ENCODE data around the gene ESRRA. TPM values are rescaled to one million over a fixed set of nuclear protein-coding genes. Genes with fewer than 3 reads are reported as not detected.

The ESRRA gene
- total RNA-seq, 4 donors from 2014 or later = 65.0 to 93.6 (median 74.3) TPM

DNA sequence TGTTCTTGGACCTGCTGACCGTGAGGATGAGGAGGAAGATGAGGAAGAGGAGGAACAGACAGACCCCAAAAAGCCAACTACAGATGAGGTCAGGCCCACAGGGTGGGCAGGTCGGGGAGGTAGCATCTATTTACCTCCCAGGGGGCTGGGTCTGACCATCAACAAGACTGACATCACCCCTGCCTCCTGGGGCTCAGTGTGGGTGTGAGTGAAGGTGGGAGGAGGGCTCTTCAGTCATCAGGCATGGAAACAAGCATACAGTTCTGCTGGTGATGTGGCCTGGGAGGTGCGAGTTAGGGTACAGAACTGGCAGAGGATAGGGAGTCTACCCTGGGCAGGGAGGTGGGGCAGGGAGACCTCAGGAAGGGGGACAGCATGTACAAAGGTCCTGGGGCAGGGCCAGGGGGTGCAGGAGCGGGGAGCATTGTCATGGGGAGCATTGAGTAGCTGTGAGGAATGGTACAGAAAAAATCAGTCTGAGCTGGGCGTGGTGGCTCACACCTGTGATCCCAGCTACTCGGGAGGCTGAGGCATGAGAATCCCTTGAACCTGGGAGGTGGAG, 45.1 kb upstream of the ESRRA start:
- TF ChIP-seq EP300 (IDR thresholded peaks at IDR 0.05) = no peak
- TF ChIP-seq, protein P1, sequence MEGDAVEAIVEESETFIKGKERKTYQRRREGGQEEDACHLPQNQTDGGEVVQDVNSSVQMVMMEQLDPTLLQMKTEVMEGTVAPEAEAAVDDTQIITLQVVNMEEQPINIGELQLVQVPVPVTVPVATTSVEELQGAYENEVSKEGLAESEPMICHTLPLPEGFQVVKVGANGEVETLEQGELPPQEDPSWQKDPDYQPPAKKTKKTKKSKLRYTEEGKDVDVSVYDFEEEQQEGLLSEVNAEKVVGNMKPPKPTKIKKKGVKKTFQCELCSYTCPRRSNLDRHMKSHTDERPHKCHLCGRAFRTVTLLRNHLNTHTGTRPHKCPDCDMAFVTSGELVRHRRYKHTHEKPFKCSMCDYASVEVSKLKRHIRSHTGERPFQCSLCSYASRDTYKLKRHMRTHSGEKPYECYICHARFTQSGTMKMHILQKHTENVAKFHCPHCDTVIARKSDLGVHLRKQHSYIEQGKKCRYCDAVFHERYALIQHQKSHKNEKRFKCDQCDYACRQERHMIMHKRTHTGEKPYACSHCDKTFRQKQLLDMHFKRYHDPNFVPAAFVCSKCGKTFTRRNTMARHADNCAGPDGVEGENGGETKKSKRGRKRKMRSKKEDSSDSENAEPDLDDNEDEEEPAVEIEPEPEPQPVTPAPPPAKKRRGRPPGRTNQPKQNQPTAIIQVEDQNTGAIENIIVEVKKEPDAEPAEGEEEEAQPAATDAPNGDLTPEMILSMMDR (IDR thresholded peaks at IDR 0.05) = no peak
- no peak for TF ChIP-seq POLR2A (IDR thresholded peaks at IDR 0.05)
- no peak for TF ChIP-seq POLR2AphosphoS5 (IDR thresholded peaks at IDR 0.05)
- Histone ChIP-seq H3K36me3 (peaks cover 95% of the 10 kb centered on the region), H3K27me3 (no peaks in the 10 kb centered on the region), H3K4me3 (no peak overlapping the region), H3K9me3 (no peaks in the 10 kb centered on the region), H3K4me1 (no peaks in the 10 kb centered on the region), H3K27ac (no peak overlapping the region)
- 94% methylated on average over 6 of the region's 6 CpGs for WGBS
- no peak for DNase-seq (ENCODE audit: low spot score in 2 of 2)

GRCh38 chr11:64261556-64262080, 43.7 kb upstream of the ESRRA start:
- no peak for TF ChIP-seq POLR2A (IDR thresholded peaks at IDR 0.05)
- TF ChIP-seq POLR2AphosphoS5 (IDR thresholded peaks at IDR 0.05) = no peak
- TF ChIP-seq, protein P1 (IDR thresholded peaks at IDR 0.05) = no peak
- no peak for TF ChIP-seq EP300 (IDR thresholded peaks at IDR 0.05)
- no peaks in the 10 kb centered on the region for H3K4me1 ChIP-seq
- no peak overlapping the region for H3K27ac ChIP-seq
- no peaks in the 10 kb centered on the region for H3K27me3 ChIP-seq
- no peak overlapping the region for H3K4me3 ChIP-seq
- 89% methylated on average over 13 of the region's 18 CpGs for WGBS
- H3K36me3 ChIP-seq = peaks cover 93% of the 10 kb centered on the region
- DNase-seq (ENCODE audit: low spot score in 2 of 2) = no peak
- H3K9me3 ChIP-seq = no peaks in the 10 kb centered on the region

GRCh38 chr11:64262271-64263002, 42.9 kb upstream of the ESRRA start:
- Histone ChIP-seq H3K4me3 (no peak overlapping the region), H3K27me3 (no peaks in the 10 kb centered on the region), H3K36me3 (peaks cover 86% of the 10 kb centered on the region), H3K4me1 (peaks cover 6% of the 10 kb centered on the region), H3K9me3 (no peaks in the 10 kb centered on the region), H3K27ac (no peak overlapping the region)
- no peak for DNase-seq (ENCODE audit: low spot score in 2 of 2)
- WGBS = 93% methylated on average over 17 of the region's 42 CpGs
- TF ChIP-seq, protein P1 (IDR thresholded peaks at IDR 0.05) = no peak
- TF ChIP-seq POLR2A (IDR thresholded peaks at IDR 0.05) (no peak), POLR2AphosphoS5 (IDR thresholded peaks at IDR 0.05) (no peak)

DNA sequence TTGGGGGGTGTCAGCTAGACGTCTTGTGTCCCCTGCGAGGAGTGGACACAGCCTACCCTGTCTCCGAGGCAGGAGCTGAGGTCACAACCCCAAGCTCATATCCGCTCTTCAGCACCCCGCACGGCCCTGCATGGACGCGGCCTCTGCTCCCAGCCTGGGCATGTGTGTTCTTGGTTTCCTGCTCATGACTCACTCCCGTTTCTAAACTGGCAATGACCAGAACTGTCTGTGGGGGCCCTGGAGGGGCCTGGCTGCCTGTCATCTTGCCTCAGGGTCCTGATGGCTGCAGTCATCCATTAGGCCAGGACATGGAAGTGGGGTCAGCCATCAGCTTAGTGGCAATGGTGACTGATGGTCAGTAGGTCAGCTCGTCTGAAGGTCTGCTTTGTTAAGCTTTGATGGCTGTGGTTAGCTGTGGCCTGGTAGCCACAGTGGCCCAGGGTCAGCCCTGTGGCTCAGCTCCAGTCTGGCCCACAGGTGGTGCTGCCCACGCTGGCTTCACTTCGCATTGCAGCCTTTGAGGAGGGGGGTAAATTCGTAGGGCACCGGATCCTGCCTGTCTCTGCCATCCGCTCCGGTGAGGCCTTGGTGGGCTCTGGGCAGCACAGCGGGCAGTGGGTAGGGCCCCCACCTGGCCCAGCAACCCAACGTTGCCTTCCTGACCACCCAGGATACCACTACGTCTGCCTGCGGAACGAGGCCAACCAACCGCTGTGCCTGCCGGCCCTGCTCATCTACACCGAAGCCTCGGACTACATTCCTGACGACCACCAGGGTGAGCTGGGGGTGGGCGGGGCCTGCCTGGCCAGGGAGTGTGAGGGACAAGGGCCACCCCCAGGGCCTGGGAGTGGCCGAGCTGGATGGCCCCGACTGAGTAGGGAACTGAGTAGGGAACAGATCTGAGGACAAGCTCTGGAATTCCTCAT, 42.0 kb upstream of the ESRRA start:
- H3K27ac ChIP-seq = no peak overlapping the region
- H3K4me1 ChIP-seq = peaks cover 14% of the 10 kb centered on the region
- DNase-seq (ENCODE audit: low spot score in 2 of 2) = no peak
- H3K27me3 ChIP-seq = no peaks in the 10 kb centered on the region
- no peaks in the 10 kb centered on the region for H3K9me3 ChIP-seq
- TF ChIP-seq, protein P1 (IDR thresholded peaks at IDR 0.05) = no peak
- TF ChIP-seq EP300 (IDR thresholded peaks at IDR 0.05) = no peak
- peaks cover 78% of the 10 kb centered on the region for H3K36me3 ChIP-seq
- H3K4me3 ChIP-seq = no peak overlapping the region
- WGBS = 84% methylated on average over 8 of the region's 29 CpGs

DNA sequence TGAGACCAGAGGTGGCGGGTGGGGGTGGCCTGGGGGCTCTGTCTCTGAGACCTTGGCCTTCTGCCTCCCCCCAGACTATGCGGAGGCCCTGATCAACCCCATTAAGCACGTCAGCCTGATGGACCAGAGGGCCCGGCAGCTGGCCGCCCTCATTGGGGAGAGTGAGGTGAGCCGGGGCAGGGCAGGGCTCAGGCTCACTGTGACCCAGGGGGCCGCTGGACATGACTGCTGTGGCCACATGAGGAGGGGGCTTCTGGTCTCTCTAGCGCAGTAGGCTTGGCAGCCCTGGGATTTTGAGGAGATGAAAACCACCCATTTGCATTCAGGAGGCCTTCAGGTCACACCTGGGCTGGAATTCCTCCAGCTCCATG, 41.4 kb upstream of the ESRRA start:
- TF ChIP-seq POLR2AphosphoS5 (IDR thresholded peaks at IDR 0.05) (no peak), POLR2A (IDR thresholded peaks at IDR 0.05) (no peak), EP300 (IDR thresholded peaks at IDR 0.05) (no peak)
- TF ChIP-seq, protein P1 (IDR thresholded peaks at IDR 0.05) = no peak
- no CpG with 5 or more reads among the region's 8 CpGs for WGBS
- no peak for DNase-seq (ENCODE audit: low spot score in 2 of 2)
- Histone ChIP-seq H3K4me1 (peaks cover 21% of the 10 kb centered on the region), H3K9me3 (no peaks in the 10 kb centered on the region), H3K36me3 (peaks cover 72% of the 10 kb centered on the region), H3K4me3 (no peak overlapping the region), H3K27me3 (no peaks in the 10 kb centered on the region), H3K27ac (no peak overlapping the region)

All from suprapubic skin (tissue), 4 donors.